Astrocyte of the hippocampus (primary cell): Measurements from ENCODE around the gene WDR88.
"Not testable (repeated sequence)": the region's sequence is repeated elsewhere in the genome, so short reads cannot be mapped to it uniquely, and the experiment has no call there.

Experiments
- DNase-seq: peaks from one replicate; pipeline ENCODE4 v3.0.0; 2011; ENCODE audit warnings: low read depth, low spot score

The WDR88 gene

GRCh38 chr19:33129901-33130300, 2.0 kb upstream of the WDR88 start:
- no peak for DNase-seq

- no peak for DNase-seq
These were observed 1.5 kb upstream of the WDR88 start for GRCh38 chr19:33130433-33130832.

- no peak for DNase-seq
These were observed 511 bp downstream of the WDR88 start for GRCh38 chr19:33132425-33132824.

- no peak for DNase-seq
These were observed 1.6 kb downstream of the WDR88 start for GRCh38 chr19:33133438-33134031.

GRCh38 chr19:33134571-33135041, 2.7 kb downstream of the WDR88 start:
- DNase-seq = no peak

GRCh38 chr19:33139165-33139564, 7.3 kb downstream of the WDR88 start:
- DNase-seq = no peak

GRCh38 chr19:33143897-33144405, 12.0 kb downstream of the WDR88 start:
- DNase-seq = peak; percentile 75

GRCh38 chr19:33146209-33146608, 14.3 kb downstream of the WDR88 start:
- DNase-seq = no peak

- DNase-seq = no peak
These were observed 15.6 kb downstream of the WDR88 start for GRCh38 chr19:33147538-33147937.

- no peak for DNase-seq
These were observed 19.1 kb downstream of the WDR88 start for GRCh38 chr19:33150852-33151518.

- DNase-seq = no peak
These were observed 20.3 kb downstream of the WDR88 start for GRCh38 chr19:33152176-33152575.

GRCh38 chr19:33152625-33153024, 20.7 kb downstream of the WDR88 start:
- DNase-seq = not testable (repeated sequence)

- DNase-seq = not testable (repeated sequence)
These were observed 22.4 kb downstream of the WDR88 start for GRCh38 chr19:33154313-33154712.

- peak; percentile 38 for DNase-seq
These were observed 24.4 kb downstream of the WDR88 start for GRCh38 chr19:33156334-33156733.

- DNase-seq = no peak
These were observed 26.0 kb downstream of the WDR88 start for GRCh38 chr19:33157906-33158305.

- DNase-seq = no peak
These were observed 26.5 kb downstream of the WDR88 start for GRCh38 chr19:33158365-33158764.

- no peak for DNase-seq
These were observed 27.2 kb downstream of the WDR88 start for GRCh38 chr19:33159149-33159548.

GRCh38 chr19:33159893-33160292, 28.0 kb downstream of the WDR88 start:
- no peak for DNase-seq

- no peak for DNase-seq
These were observed 29.3 kb downstream of the WDR88 start for GRCh38 chr19:33161201-33161600.

GRCh38 chr19:33163481-33163880, 31.6 kb downstream of the WDR88 start:
- no peak for DNase-seq

- not testable (repeated sequence) for DNase-seq
These were observed 34.1 kb downstream of the WDR88 start for GRCh38 chr19:33166037-33166436.

- DNase-seq = no peak
These were observed 35.5 kb downstream of the WDR88 start for GRCh38 chr19:33167438-33167837.

GRCh38 chr19:33168528-33168927, 36.6 kb downstream of the WDR88 start:
- no peak for DNase-seq
